ENCODE results near the gene TRIM7.
"Not testable (repeated sequence)": the region's sequence is repeated elsewhere in the genome, so short reads cannot be mapped to it uniquely, and the experiment has no call there.

- not testable (repeated sequence) for TF ChIP-seq CTCF, POLR2A (IDR thresholded peaks at IDR 0.05)
Observed at GRCh38 chr5:181210698-181211097, 5.7 kb upstream of the TRIM7 start.

All from Peyer's patch (tissue), 4 donors.